HEK293T (cell line): Measurements from ENCODE around the gene DMWD.

Experiments used
- BHLHE40 ChIP-seq: fragments of 450-650 bp; IDR thresholded peaks from 2 replicates; pipeline ENCODE4 v1.6.1; 2016; ENCODE audit warnings: mild to moderate bottlenecking, moderate library complexity, borderline replicate concordance
- ELF4 ChIP-seq: fragments of 450-650 bp; IDR thresholded peaks from 2 replicates; pipeline ENCODE4 v1.6.1; 2017; ENCODE audit warnings: antibody characterized with exemption
- FOXA1 ChIP-seq: fragments of 450-650 bp; IDR thresholded peaks from 2 replicates; pipeline ENCODE4 v1.6.1; 2016; ENCODE audit warnings: mild to moderate bottlenecking
- LEF1 ChIP-seq: fragments of 450-650 bp; IDR thresholded peaks from 2 replicates; pipeline ENCODE4 v1.6.1; 2017; ENCODE audit warnings: mild to moderate bottlenecking, borderline replicate concordance

DNA sequence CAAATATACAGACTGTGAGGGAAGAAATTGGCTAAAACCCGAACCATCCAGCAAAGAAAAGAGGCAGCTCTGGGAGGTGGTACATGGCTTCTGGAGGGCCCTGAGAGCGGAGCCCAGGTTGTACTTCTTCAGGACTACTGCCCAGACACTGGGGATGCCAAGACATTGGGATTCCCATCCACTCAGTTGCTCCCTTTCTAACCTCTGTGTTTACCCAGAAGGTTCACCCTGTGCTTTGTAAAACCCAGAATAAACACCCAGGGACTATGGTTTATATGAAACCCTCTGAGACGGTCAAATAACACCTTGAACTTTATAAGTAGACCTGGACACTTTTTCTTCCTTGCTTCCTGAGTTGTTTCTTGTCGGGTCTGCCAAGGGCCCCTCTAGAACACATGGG lies 49.7 kb downstream of the DMWD start:
- no peak for TF ChIP-seq ELF4
- no peak for TF ChIP-seq BHLHE40
- TF ChIP-seq LEF1, result no peak
- no peak for TF ChIP-seq FOXA1
